Stimulated activated CD4-positive, alpha-beta T cell treated with anti-CD3 and anti-CD28 coated beads, Interleukin-4, amount 100 ng/mL, for 4 hours (primary cell): Measurements from ENCODE around the gene MARCKS.

Experiments
- DNase-seq, 2 experiments: peaks; one replicate each; pipeline ENCODE4 v3.0.0-alpha.2; 2020

MARCKS gene

DNA sequence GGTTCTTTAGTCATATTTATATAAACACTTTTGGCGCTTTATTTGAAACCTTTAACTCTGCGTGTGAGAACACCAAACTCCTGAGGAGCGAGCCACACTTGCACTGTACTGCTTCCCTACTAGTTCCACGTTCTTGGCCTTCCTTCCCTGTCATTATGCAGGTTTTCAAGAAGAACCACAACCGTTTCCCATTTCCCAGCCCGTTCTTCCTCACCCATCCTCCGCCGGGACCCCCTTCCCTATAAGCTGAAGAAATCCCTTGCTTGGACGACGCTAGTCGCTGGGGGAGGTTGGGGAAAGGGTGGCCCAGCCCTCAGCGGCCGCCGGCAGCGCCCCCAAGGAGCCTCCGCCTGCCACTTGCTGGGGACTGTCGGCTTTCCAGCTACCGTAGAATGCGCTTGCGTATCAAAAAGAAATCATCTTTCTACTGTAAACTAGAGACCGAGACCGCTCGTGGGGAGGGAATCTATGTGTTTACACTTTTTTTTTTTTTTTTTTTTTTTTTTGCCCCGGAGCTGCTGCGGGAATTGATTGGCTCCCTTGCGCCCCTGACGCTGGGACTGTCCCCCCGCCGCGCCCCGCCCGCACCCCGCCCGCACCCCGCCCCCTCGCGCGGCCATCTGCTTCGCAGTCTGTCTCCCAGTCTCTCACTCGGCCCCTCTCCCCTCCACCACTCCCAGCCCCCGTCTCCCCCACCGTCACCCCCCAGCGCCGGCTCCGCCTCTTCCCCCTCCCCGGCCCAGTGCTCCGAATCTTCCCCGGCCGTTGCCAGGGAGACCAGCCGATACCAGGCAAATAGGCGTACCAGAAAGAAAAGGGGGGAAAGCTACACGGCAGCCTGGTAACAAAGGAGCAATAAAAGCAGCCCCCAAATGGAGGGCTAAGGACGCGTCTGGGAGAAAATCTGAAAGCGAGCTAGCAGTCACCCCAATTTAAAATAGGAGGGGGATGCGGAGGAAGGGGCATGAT, 2.3 kb upstream of the MARCKS start:
- no peak for DNase-seq

DNA sequence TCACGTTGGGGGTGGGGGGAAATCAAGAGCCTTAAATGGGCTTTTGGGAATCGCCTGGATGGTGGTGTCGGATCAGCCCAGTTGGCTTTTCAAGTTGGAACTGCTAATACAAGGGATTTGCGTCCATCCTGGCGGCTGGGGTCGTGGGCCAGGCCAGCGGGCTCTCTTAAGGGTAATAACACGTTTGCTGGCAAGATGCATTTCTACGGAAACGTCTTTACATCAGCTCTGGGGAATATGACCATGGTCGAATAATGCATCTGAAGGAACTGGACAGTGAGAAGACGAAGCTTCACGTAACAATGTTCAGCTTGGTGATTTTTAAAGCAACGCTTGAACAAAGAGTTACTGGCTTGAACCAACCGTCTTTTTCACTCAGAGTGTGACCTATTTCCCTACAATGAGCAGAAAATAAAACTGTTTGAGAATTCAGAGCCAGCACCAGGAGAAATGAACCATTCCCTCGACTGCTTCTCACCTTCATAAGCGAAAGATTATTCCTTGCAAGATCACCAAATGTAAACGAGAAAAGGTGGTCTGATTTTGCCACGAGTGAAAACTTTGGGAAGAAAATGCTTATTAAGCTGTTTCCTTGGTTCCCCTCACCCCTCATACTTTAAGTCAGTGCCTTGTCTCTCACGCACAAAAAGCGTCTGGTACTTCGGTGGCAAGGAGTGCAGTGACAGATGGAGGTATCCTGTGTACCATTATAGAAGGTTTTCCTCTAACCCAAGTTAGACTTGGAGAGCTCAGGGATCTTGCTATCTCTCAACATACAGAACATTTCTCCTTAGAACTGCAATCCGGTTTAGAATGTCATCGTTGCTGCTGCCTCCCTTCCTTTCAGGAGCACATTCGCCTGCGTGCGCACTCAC, 1.4 kb upstream of the MARCKS start:
- no peak for DNase-seq

- DNase-seq, result no peak
These were observed 845 bp upstream of the MARCKS start for GRCh38 chr6:113856375-113856624.

GRCh38 chr6:113857556-113858479, 673 bp downstream of the MARCKS start:
- no peak for DNase-seq

GRCh38 chr6:113858480-113859348, 1.6 kb downstream of the MARCKS start:
- peak; percentile 75 to 77 for DNase-seq

- DNase-seq, result no peak
These were observed 2.4 kb downstream of the MARCKS start for GRCh38 chr6:113859349-113860180.

DNA sequence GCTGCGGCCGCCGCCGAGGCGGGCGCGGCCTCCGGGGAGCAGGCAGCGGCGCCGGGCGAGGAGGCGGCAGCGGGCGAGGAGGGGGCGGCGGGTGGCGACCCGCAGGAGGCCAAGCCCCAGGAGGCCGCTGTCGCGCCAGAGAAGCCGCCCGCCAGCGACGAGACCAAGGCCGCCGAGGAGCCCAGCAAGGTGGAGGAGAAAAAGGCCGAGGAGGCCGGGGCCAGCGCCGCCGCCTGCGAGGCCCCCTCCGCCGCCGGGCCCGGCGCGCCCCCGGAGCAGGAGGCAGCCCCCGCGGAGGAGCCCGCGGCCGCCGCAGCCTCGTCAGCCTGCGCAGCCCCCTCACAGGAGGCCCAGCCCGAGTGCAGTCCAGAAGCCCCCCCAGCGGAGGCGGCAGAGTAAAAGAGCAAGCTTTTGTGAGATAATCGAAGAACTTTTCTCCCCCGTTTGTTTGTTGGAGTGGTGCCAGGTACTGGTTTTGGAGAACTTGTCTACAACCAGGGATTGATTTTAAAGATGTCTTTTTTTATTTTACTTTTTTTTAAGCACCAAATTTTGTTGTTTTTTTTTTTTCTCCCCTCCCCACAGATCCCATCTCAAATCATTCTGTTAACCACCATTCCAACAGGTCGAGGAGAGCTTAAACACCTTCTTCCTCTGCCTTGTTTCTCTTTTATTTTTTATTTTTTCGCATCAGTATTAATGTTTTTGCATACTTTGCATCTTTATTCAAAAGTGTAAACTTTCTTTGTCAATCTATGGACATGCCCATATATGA, 3.2 kb downstream of the MARCKS start:
- DNase-seq, result no peak

- no peak for DNase-seq
These were observed 5.0 kb downstream of the MARCKS start for GRCh38 chr6:113862112-113862511.

GRCh38 chr6:113870917-113871316, 13.8 kb downstream of the MARCKS start:
- DNase-seq, result no peak

DNA sequence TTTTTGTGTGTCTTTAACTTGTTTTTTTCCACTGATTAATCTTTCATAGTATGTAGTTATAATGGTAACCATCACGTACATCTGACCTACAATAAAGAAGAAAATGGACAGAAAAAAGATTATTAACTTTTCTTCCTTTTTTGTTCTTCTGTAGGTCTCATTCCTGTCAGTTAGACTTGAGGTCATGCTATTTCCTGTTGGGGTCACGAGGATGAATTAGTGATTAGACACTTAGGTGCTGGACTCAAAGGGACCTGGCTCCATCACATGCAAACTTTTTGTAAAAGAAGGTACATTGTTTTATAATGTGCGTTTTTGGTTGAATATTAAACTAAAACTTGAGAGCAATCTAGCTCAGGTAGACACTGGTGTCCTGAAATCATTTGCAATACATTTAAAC, 14.8 kb downstream of the MARCKS start:
- DNase-seq, result no peak

GRCh38 chr6:113873043-113873667, 16.0 kb downstream of the MARCKS start:
- no peak for DNase-seq

DNA sequence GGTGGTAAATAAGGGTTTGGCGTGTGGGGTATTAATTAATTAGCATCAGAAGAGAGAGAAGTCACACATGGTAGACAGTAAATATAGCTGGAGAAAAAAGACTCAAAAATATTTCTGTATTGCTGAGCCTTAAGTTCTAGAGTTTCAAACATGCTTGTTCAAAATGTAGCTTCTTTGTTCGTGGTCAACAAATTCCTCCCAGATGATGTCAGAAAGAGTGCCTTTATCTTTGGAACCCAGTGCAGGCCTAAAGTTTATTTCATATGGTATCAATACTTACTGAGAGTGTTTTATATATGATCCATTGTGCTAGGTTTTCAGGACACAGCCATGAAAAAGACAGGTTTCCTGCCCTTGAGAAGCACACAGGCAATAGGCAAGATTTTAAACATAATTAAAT, 18.3 kb downstream of the MARCKS start:
- no peak for DNase-seq

- DNase-seq, result no peak
These were observed 19.6 kb downstream of the MARCKS start for GRCh38 chr6:113876695-113877094.

DNA sequence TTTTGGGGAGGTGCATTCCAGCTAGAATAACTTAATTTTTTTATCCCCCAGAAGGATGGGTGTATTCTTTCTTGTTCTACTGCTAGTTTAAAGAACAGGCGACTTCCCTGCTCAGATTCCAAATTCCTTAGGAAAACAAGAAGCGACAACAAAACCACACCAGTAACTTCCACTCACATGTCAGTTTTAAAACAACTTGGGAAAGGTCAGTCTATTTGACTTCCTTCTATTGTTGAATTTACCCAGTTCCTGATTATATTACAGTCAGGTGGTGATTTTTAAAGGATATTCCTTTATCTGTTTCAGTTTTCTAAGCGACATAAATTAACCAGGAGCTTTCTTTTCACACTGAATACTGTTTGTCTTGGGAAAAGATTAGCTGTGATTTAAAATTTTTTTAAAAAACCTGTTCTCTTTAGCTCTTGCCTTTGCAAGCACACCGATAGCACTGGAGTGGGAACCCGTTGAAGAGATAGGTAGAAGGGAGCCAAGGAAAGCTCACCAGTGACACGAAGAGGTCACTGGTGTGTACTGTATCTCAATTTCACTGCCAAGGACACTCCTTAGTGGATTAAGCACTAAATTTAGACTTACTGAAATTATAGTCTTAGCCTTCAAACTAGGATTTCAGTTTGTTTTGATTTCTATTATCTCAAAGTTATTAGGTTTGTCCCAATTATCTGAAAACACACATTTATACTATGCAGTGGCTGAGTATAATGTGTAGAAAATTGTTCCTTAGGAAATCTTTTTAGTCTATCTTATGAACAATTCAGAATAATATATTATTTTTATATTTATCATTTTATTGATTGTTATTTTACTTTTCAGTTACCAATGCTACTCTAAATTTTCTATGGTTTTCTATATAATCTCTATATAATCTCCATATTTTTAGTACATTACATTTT, 22.3 kb downstream of the MARCKS start:
- DNase-seq, result no peak

DNA sequence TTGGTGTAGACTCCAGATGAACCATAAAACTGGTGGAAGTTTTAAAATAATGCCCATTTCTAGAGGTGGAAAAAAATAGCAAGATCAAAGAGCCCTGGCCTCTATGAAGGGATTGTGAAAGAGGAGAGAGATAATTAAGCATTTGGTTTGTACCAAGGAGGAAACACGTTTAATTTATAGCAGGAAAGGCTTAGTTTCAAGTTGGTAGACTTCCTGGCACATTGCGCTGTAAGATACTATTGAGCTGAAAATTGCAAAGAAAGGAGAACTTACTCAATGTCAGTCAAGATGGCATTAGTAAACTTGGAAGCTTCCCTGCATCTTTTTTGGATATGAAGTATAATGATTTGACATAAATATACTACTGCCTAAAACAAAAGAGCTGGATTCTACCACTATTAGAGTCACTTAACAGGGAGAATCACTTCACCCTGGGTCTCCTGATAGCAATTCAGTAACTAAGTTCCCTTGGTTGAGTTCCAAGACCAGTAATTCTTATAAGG, 24.4 kb downstream of the MARCKS start:
- no peak for DNase-seq

- DNase-seq, result no peak
These were observed 25.3 kb downstream of the MARCKS start for GRCh38 chr6:113882336-113883022.

GRCh38 chr6:113884011-113884410, 26.9 kb downstream of the MARCKS start:
- DNase-seq, result no peak

GRCh38 chr6:113886512-113886911, 29.4 kb downstream of the MARCKS start:
- DNase-seq, result no peak
